ENCODE data around the gene EFHC1. TPM values are rescaled to one million over a fixed set of nuclear protein-coding genes. Genes with fewer than 3 reads are reported as not detected.

Gene EFHC1
- total and polyA plus RNA-seq, 2 of the 13 experiments (the other 11 are each of a cell fraction or from before 2014, with no cell fraction given), result 23.4 to 29.5 TPM

GRCh38 chr6:52544602-52545405, 124.7 kb downstream of the EFHC1 start (continued):
- TF ChIP-seq ZSCAN9 (CRISPR knock-in tag; IDR thresholded peaks at IDR 0.05; ENCODE audit: borderline replicate concordance) (0 out of 2 replicates have a peak, but pooled peaks have one; percentile 51), ZNF296 (CRISPR knock-in tag; conservative IDR thresholded peaks at IDR 0.05) (no peak), ZNF687 (CRISPR knock-in tag; IDR thresholded peaks at IDR 0.05) (peak; percentile 77), PATZ1 (CRISPR knock-in tag; IDR thresholded peaks at IDR 0.05) (peak; percentile 23; the same call in 1 of the 2 replicates), BRD4 (CRISPR knock-in tag; IDR thresholded peaks at IDR 0.05) (peak; percentile 34; the same call in 1 of the 2 replicates), ELF4 (CRISPR knock-in tag; IDR thresholded peaks at IDR 0.05; ENCODE audit: borderline replicate concordance) (peak; percentile 5; the same call in 1 of the 2 replicates), ZNF746 (CRISPR knock-in tag; IDR thresholded peaks at IDR 0.05) (no peak), ZNF280D (CRISPR knock-in tag; IDR thresholded peaks at IDR 0.05) (0 out of 2 replicates have a peak, but pooled peaks have one; percentile 14), SALL2 (CRISPR knock-in tag; IDR thresholded peaks at IDR 0.05) (no peak), TFAP4 (IDR thresholded peaks at IDR 0.05; ENCODE audit: borderline replicate concordance, low read depth) (peak; percentile 45), ZNF776 (CRISPR knock-in tag; IDR thresholded peaks at IDR 0.05) (no peak; the same call in 1 of the 2 replicates), ZNF580 (CRISPR knock-in tag; IDR thresholded peaks at IDR 0.05; ENCODE audit: borderline replicate concordance, low read depth) (peak; percentile 8; the same call in 1 of the 2 replicates), PRMT3 (CRISPR knock-in tag; IDR thresholded peaks at IDR 0.05; ENCODE audit: borderline replicate concordance, low read depth) (0 out of 2 replicates have a peak, but pooled peaks have one; percentile 31), MYC (CRISPR knock-in tag; IDR thresholded peaks at IDR 0.05; ENCODE audit: borderline replicate concordance) (peak; percentile 17; the same call in 1 of the 2 replicates), IKZF4 (CRISPR knock-in tag; IDR thresholded peaks at IDR 0.05; ENCODE audit: borderline replicate concordance, low read depth, not compliant biosample characterization) (peak; percentile 33)
